HEK293 (cell line): Measurements from ENCODE around the gene SLC38A1.

Experiments
- ELK4 ChIP-seq: IDR thresholded peaks from 2 replicates; pipeline ENCODE4 v1.6.1; 2011; ENCODE audit warnings: mild to moderate bottlenecking, low read depth, low read length, borderline replicate concordance
- HOXC10 ChIP-seq: sonication (generic); formaldehyde crosslinking; IDR thresholded peaks from 2 replicates; pipeline ENCODE4 v1.8.1; 2023; ENCODE audit warnings: mild to moderate bottlenecking, missing genetic modification reagents
- KLF1 ChIP-seq: fragments of 450-650 bp; formaldehyde crosslinking; IDR thresholded peaks from 2 replicates; pipeline ENCODE4 v1.5.1; 2016; ENCODE audit warnings: missing biosample characterization, missing genetic modification characterization
- KLF7 ChIP-seq: fragments of 450-650 bp; formaldehyde crosslinking; IDR thresholded peaks from 2 replicates; pipeline ENCODE4 v1.5.1; 2016; ENCODE audit warnings: missing biosample characterization, missing genetic modification characterization, borderline replicate concordance
- PATZ1 ChIP-seq: fragments of 450-650 bp; formaldehyde crosslinking; IDR thresholded peaks from 2 replicates; pipeline ENCODE4 v1.5.1; 2016; ENCODE audit warnings: missing biosample characterization, missing genetic modification characterization
- ZBTB11 ChIP-seq: fragments of 450-650 bp; formaldehyde crosslinking; conservative IDR thresholded peaks from 2 replicates; pipeline ENCODE4 v1.5.1; 2016; ENCODE audit warnings: low read depth, missing biosample characterization, missing genetic modification characterization
- ZBTB21 ChIP-seq: fragments of 450-650 bp; formaldehyde crosslinking; IDR thresholded peaks from 2 replicates; pipeline ENCODE4 v1.5.1; 2017; ENCODE audit warnings: missing biosample characterization, missing genetic modification characterization
- ZBTB6 ChIP-seq: fragments of 450-650 bp; formaldehyde crosslinking; IDR thresholded peaks from 2 replicates; pipeline ENCODE4 v1.5.1; 2017; ENCODE audit warnings: missing biosample characterization, missing genetic modification characterization
- ZFP3 ChIP-seq: fragments of 450-650 bp; formaldehyde crosslinking; IDR thresholded peaks from 2 replicates; pipeline ENCODE4 v1.5.1; 2016; ENCODE audit warnings: low read depth, missing biosample characterization, missing genetic modification characterization
- ZFP37 ChIP-seq: fragments of 450-650 bp; formaldehyde crosslinking; IDR thresholded peaks from 2 replicates; pipeline ENCODE4 v1.5.1; 2016; ENCODE audit warnings: missing biosample characterization, missing genetic modification characterization
- ZNF202 ChIP-seq: fragments of 450-650 bp; formaldehyde crosslinking; IDR thresholded peaks from 2 replicates; pipeline ENCODE4 v1.5.1; 2016; ENCODE audit warnings: missing biosample characterization, missing genetic modification characterization, borderline replicate concordance
- ZNF221 ChIP-seq: fragments of 450-650 bp; formaldehyde crosslinking; IDR thresholded peaks from 2 replicates; pipeline ENCODE4 v1.5.1; 2017; ENCODE audit warnings: missing biosample characterization, missing genetic modification characterization, borderline replicate concordance
- ZNF280D ChIP-seq: fragments of 450-650 bp; formaldehyde crosslinking; IDR thresholded peaks from 2 replicates; pipeline ENCODE4 v1.5.1; 2016; ENCODE audit warnings: missing biosample characterization, missing genetic modification characterization
- ZNF341 ChIP-seq: fragments of 450-650 bp; formaldehyde crosslinking; IDR thresholded peaks from 2 replicates; pipeline ENCODE4; 2016; ENCODE audit warnings: low read depth, missing biosample characterization, missing genetic modification characterization
- ZNF354C ChIP-seq: fragments of 450-650 bp; formaldehyde crosslinking; IDR thresholded peaks from 2 replicates; pipeline ENCODE4 v1.5.1; 2016; ENCODE audit warnings: missing biosample characterization, missing genetic modification characterization, low read depth, borderline replicate concordance
- ZNF488 ChIP-seq: fragments of 450-650 bp; formaldehyde crosslinking; IDR thresholded peaks from 2 replicates; pipeline ENCODE4 v1.5.1; 2016; ENCODE audit warnings: missing biosample characterization, missing genetic modification characterization
- ZNF514 ChIP-seq: fragments of 450-650 bp; formaldehyde crosslinking; IDR thresholded peaks from 2 replicates; pipeline ENCODE4 v1.5.1; 2016; ENCODE audit warnings: missing biosample characterization, missing genetic modification characterization
- ZNF558 ChIP-seq: fragments of 450-650 bp; formaldehyde crosslinking; IDR thresholded peaks from 2 replicates; pipeline ENCODE4 v1.5.1; 2016; ENCODE audit warnings: missing biosample characterization, missing genetic modification characterization
- ZNF580 ChIP-seq: fragments of 450-650 bp; formaldehyde crosslinking; IDR thresholded peaks from 2 replicates; pipeline ENCODE4 v1.5.1; 2016; ENCODE audit warnings: missing biosample characterization, missing genetic modification characterization
- ZNF629 ChIP-seq: fragments of 450-650 bp; formaldehyde crosslinking; IDR thresholded peaks from 2 replicates; pipeline ENCODE4 v1.5.1; 2017; ENCODE audit warnings: missing biosample characterization, missing genetic modification characterization
- ZNF645 ChIP-seq: fragments of 450-650 bp; formaldehyde crosslinking; IDR thresholded peaks from 2 replicates; pipeline ENCODE4; 2016; ENCODE audit warnings: missing biosample characterization, missing genetic modification characterization
- ZNF768 ChIP-seq: fragments of 450-650 bp; formaldehyde crosslinking; IDR thresholded peaks from 2 replicates; pipeline ENCODE4 v1.5.1; 2018; ENCODE audit warnings: missing biosample characterization, mild to moderate bottlenecking, missing genetic modification characterization
- ZSCAN4 ChIP-seq: fragments of 450-650 bp; formaldehyde crosslinking; IDR thresholded peaks from 2 replicates; pipeline ENCODE4 v1.5.1; 2017; ENCODE audit warnings: missing biosample characterization, missing genetic modification characterization

Gene SLC38A1

GRCh38 chr12:46160101-46160980, 108.5 kb downstream of the SLC38A1 start (continued):
- TF ChIP-seq ZNF645 (tag by site-specific recombination) (no peak), ELK4 (no peak), ZNF514 (no peak), ZNF354C (tag by site-specific recombination) (no peak), ZNF488 (tag by site-specific recombination) (no peak), ZNF221 (tag by site-specific recombination) (no peak), HOXC10 (CRISPR knock-in tag) (no peak), ZSCAN4 (tag by site-specific recombination) (no peak), KLF1 (tag by site-specific recombination) (peak; percentile 21; the same call in 1 of the 2 replicates), ZNF580 (peak; percentile 92), ZNF202 (no peak), ZNF629 (peak; percentile 97), ZNF341 (tag by site-specific recombination) (peak; percentile 80), ZNF280D (tag by site-specific recombination) (no peak), ZBTB21 (peak; percentile 94), ZNF768 (tag by site-specific recombination) (0 out of 2 replicates have a peak, but pooled peaks have one; percentile 18), KLF7 (tag by site-specific recombination) (0 out of 2 replicates have a peak, but pooled peaks have one; percentile 30), ZFP37 (tag by site-specific recombination) (no peak), PATZ1 (tag by site-specific recombination) (peak; percentile 24), ZFP3 (tag by site-specific recombination) (no peak), ZBTB6 (peak; percentile 50; the same call in 1 of the 2 replicates), ZBTB11 (tag by site-specific recombination) (no peak), ZNF558 (tag by site-specific recombination) (0 out of 2 replicates have a peak, but pooled peaks have one; percentile 33)
